ENCODE data around the gene ZMIZ1. TPM values are rescaled to one million over a fixed set of nuclear protein-coding genes. Genes with fewer than 3 reads are reported as not detected.

Gene ZMIZ1
- total RNA-seq, 1 donor from 2014 or later, result 67.6 TPM

DNA sequence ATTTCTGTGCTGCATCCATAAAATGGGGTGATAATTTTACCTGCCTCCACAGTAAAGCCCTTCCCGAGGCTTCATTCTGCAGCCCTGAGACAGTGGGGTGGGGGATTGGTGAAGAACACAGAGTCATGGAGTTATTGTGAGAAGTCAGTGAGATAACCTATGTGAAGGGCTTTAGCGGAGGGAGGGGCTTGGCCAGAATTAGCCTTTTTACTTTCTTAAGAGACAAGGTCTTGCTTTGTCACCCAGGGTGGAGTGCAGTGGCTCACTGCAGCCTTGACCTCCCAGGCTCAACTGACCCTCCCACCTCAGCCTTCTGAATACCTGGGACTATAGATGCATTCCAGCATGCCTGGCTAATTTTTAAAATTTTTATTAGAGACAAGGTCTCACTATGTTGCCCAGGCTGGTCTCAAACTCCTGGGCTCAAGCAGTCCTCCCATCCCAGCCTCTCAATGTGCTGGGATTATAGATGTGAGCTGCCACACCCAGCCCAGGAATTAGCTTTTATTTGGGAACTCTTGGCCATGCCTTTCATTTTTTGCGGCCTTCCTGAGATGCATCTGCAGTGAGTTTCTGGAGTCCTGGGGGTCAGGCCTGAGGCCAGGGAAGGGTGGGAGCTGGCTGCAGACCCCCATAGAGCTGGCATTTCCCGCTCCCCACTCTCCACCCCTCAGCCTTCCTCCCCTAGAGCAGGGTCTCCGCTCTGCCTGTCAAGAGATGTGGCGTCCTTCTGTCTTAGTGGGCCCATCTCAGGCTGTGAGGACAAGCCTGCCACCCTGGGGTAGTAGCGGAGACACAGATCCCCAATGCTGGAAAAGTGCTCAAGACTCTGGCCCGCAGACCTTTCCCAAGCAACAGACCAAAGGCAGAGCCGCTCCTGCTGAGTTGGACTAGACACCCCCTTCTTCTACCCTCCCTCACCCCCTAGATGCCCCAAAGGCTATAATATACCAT lies 77.0 kb downstream of the ZMIZ1 start:
- Mint-ChIP-seq H3K4me1 (ENCODE audit: low read depth) (peaks cover 56% of the 10 kb centered on the region), H3K27me3 (ENCODE audit: insufficient read depth) (peaks cover 2% of the 10 kb centered on the region), H3K36me3 (ENCODE audit: low read depth) (peaks cover 1% of the 10 kb centered on the region), H3K4me3 (no peak overlapping the region), H3K9me3 (no peaks in the 10 kb centered on the region), H3K27ac (peak overlapping the region; percentile 67)
- no peak for DNase-seq (ENCODE audit: low spot score)
- intact Hi-C loops (cut with micrococcal nuclease), result no loop called here

DNA sequence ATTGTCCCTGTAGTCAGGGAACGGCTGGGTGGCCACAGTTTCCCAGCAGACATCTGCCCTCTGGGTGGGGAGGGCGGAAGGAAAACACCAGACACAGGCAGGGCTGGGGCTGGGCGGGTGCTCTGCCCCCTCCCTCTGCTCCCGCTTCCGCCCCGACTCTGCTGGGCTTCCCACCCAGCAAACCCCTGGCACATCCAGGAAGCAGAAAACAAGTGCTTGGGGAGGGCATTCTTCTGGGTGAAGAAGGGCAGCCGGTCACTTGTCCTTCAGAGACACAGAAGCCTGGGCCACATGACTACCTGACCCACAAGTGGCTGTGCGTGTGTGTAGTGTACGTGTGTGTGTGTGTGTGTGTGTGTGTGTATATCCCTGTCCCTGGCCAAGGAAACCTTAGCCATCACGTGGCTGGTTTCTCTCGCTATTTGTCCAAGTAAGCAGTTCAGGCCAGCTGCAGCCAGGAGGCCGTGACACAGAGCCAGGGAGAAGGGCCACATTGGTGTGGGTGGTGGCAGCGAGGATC lies 77.9 kb downstream of the ZMIZ1 start:
- Mint-ChIP-seq H3K4me1 (ENCODE audit: low read depth) (peaks cover 56% of the 10 kb centered on the region), H3K4me3 (no peak overlapping the region), H3K27ac (peak overlapping the region; percentile 67), H3K36me3 (ENCODE audit: low read depth) (peaks cover 1% of the 10 kb centered on the region), H3K27me3 (ENCODE audit: insufficient read depth) (peaks cover 2% of the 10 kb centered on the region), H3K9me3 (no peaks in the 10 kb centered on the region)
- no peak for DNase-seq (ENCODE audit: low spot score)
- intact Hi-C loops (cut with micrococcal nuclease), result no loop called here

GRCh38 chr10:79147306-79147705 lies 78.5 kb downstream of the ZMIZ1 start:
- peaks cover 56% of the 10 kb centered on the region for H3K4me1 Mint-ChIP-seq (ENCODE audit: low read depth)
- no peak for DNase-seq (ENCODE audit: low spot score)
- no peak overlapping the region for H3K27ac Mint-ChIP-seq
- H3K9me3 Mint-ChIP-seq, result no peaks in the 10 kb centered on the region
- H3K27me3 Mint-ChIP-seq (ENCODE audit: insufficient read depth), result peaks cover 2% of the 10 kb centered on the region
- intact Hi-C loops (cut with micrococcal nuclease), result no loop called here
- no peak overlapping the region for H3K4me3 Mint-ChIP-seq
- peaks cover 1% of the 10 kb centered on the region for H3K36me3 Mint-ChIP-seq (ENCODE audit: low read depth)

- intact Hi-C loops (cut with micrococcal nuclease), result no loop called here
- Mint-ChIP-seq H3K9me3 (no peaks in the 10 kb centered on the region), H3K36me3 (ENCODE audit: low read depth) (peaks cover 1% of the 10 kb centered on the region), H3K27ac (peak overlapping the region; percentile 6), H3K4me1 (ENCODE audit: low read depth) (peaks cover 56% of the 10 kb centered on the region), H3K27me3 (ENCODE audit: insufficient read depth) (peaks cover 2% of the 10 kb centered on the region), H3K4me3 (no peak overlapping the region)
- DNase-seq (ENCODE audit: low spot score), result no peak
Measured at GRCh38 chr10:79147796-79148451, 79.2 kb downstream of the ZMIZ1 start.

DNA sequence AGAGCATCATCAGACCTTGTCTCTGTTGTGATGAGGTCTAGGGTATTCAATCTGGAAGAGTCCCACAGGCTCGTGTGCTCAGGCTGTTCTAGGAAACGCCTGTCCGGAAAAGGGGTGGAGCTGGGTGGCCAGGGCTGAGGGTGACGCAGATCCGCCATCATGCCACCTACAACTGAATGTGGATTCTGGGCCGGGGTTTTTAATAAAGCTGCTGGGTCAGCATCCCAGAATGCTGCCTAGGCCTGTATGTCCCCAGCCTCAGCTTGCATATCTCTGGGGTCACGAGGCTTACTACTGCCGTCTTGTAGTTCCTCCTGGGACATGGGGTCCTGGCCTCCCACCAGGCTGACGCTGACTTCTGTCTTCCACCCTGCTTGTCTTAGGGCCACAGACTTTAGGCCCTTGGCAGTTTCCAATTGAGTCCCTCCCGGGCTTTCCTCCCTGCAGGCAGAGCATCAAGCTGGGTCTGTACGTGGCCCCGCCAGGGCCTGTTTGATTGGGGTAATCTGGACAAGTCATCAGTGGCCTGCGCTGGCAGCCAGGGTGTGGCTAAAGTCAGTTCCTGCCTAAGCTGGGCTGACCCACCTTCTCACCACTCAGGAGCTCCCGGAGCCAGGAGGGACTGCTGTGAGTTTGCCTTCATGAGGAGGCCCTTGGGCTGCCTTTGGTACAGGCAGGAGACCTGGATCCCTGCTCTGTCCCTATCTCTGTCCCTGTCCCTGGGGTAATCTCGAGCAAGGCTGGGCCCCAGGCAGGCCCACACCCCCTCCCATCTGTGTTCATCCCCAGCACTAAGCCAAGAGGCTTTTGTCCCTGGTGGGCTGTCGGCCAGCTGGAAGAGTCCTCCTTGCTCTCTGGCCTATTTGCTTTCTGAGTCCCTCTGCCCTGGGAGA lies 79.9 kb downstream of the ZMIZ1 start:
- no peaks in the 10 kb centered on the region for H3K27me3 Mint-ChIP-seq (ENCODE audit: insufficient read depth)
- intact Hi-C loops (cut with micrococcal nuclease), result no loop called here
- no peak overlapping the region for H3K4me3 Mint-ChIP-seq
- H3K4me1 Mint-ChIP-seq (ENCODE audit: low read depth), result peaks cover 56% of the 10 kb centered on the region
- H3K27ac Mint-ChIP-seq, result no peak overlapping the region
- no peak for DNase-seq (ENCODE audit: low spot score)
- H3K36me3 Mint-ChIP-seq (ENCODE audit: low read depth), result peaks cover 1% of the 10 kb centered on the region
- no peaks in the 10 kb centered on the region for H3K9me3 Mint-ChIP-seq

DNA sequence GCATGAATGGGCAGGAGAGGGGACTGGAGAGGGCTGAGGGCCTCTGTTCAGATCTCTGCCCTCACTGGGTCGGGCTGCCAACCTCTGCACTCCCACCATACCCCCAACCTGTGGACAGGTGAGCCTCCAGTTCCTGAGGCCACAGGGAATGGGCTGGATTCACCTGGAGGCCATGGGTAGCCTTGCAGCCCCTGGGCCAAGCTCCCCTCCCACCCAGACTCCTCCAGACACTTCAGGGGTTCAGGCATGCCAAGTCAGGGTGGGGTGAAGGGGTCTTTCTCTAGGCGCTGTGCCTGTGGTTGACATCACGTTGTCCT lies 80.5 kb downstream of the ZMIZ1 start:
- Mint-ChIP-seq H3K36me3 (ENCODE audit: low read depth) (peaks cover 1% of the 10 kb centered on the region), H3K9me3 (no peaks in the 10 kb centered on the region), H3K4me1 (ENCODE audit: low read depth) (peaks cover 54% of the 10 kb centered on the region), H3K27ac (no peak overlapping the region), H3K4me3 (no peak overlapping the region), H3K27me3 (ENCODE audit: insufficient read depth) (no peaks in the 10 kb centered on the region)
- intact Hi-C loops (cut with micrococcal nuclease), result no loop called here
- no peak for DNase-seq (ENCODE audit: low spot score)

DNA sequence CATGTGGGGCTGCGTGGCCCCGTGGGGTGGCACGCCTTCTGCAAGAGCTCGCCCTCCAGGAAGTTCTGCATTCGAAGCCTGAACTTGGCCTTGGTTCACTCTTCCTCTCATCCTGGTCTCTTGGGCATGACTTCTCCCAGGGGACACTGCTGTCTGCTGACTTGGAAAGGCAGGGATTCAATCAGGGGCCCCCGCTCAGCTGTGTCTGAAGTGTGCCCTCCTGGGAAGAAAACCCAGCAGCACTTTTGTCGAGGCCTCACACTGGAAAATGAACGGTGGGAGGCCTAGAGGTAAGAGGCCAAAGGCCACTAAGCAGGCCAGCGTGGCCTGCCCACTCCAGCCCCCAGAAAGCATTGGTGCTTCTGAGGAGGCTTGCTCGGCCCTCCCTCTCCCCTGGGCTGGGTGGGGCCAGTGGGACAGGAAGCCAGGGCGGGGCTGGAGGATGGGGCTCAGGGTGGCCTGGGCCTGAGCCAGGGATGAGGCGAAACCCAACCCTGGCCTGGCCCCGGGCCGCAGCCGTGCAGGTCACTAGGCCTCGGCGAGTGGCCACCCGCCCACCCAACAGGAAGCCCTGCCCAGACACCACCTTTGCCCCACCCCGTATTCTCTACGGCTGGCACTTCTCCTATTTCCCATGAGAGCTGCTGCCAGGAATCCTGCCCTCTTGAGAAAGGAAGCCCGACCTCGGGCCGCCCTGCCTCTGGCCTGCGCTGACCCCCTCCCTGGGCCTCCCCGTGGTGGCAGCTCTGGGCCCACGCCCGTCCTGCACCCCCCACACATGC lies 81.1 kb downstream of the ZMIZ1 start:
- intact Hi-C loops (cut with micrococcal nuclease), result no loop called here

DNA sequence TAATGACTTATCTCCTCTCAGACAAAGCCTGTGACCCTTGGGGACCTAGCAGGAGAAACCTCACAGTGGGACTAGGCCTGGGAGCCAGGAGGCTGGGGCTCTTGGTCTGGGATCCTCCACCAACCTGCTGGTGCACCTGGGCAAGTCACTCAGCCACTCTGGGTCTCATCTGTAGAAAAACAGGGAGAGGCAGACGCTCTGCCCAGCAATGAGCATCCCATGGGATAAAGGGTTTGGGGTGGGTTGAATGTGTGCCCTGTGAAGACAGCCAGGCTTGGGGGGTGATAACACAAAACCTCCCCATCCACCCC lies 81.6 kb downstream of the ZMIZ1 start:
- intact Hi-C loops (cut with micrococcal nuclease), result no loop called here
- Mint-ChIP-seq H3K4me3 (no peak overlapping the region), H3K4me1 (ENCODE audit: low read depth) (peaks cover 43% of the 10 kb centered on the region)

More for the DNA sequence above, 81.1 kb downstream of the ZMIZ1 start:
- peak; percentile 51 for DNase-seq (ENCODE audit: low spot score)
- no peaks in the 10 kb centered on the region for H3K9me3 Mint-ChIP-seq
- H3K4me3 Mint-ChIP-seq, result no peak overlapping the region
- peak overlapping the region; percentile 29 for H3K27ac Mint-ChIP-seq
- H3K4me1 Mint-ChIP-seq (ENCODE audit: low read depth), result peaks cover 48% of the 10 kb centered on the region
- no peaks in the 10 kb centered on the region for H3K27me3 Mint-ChIP-seq (ENCODE audit: insufficient read depth)
- peaks cover 1% of the 10 kb centered on the region for H3K36me3 Mint-ChIP-seq (ENCODE audit: low read depth)

DNA sequence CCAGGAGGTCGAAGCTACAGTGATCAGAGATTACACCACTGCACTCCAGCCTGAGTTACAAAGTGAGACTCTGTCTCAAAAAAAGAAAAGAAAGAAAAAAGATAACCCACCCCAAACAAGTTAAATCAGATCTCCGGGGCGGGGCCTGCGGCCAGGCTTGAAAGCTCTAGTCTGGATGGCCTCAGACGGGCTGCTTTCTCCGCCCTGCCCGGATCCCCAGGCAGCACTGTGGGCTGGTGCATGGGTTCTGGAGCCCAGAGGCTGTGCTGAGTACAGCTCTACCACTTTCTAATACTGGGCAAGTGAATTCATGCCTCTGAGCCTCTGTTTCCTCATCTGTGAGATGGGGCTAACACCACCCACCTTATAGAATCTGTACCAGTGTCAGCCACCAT lies 83.7 kb downstream of the ZMIZ1 start:
- H3K27ac Mint-ChIP-seq, result no peak overlapping the region
- peaks cover 1% of the 10 kb centered on the region for H3K36me3 Mint-ChIP-seq (ENCODE audit: low read depth)
- H3K4me3 Mint-ChIP-seq, result no peak overlapping the region
- peaks cover 1% of the 10 kb centered on the region for H3K27me3 Mint-ChIP-seq (ENCODE audit: insufficient read depth)
- no peaks in the 10 kb centered on the region for H3K9me3 Mint-ChIP-seq
- intact Hi-C loops (cut with micrococcal nuclease), result no loop called here
- peaks cover 25% of the 10 kb centered on the region for H3K4me1 Mint-ChIP-seq (ENCODE audit: low read depth)
- DNase-seq (ENCODE audit: low spot score), result no peak

More for the DNA sequence above, 81.6 kb downstream of the ZMIZ1 start:
- Mint-ChIP-seq H3K27me3 (ENCODE audit: insufficient read depth) (peaks cover 1% of the 10 kb centered on the region), H3K36me3 (ENCODE audit: low read depth) (peaks cover 1% of the 10 kb centered on the region), H3K9me3 (no peaks in the 10 kb centered on the region), H3K27ac (peak overlapping the region; percentile 55)
- DNase-seq (ENCODE audit: low spot score), result no peak

DNA sequence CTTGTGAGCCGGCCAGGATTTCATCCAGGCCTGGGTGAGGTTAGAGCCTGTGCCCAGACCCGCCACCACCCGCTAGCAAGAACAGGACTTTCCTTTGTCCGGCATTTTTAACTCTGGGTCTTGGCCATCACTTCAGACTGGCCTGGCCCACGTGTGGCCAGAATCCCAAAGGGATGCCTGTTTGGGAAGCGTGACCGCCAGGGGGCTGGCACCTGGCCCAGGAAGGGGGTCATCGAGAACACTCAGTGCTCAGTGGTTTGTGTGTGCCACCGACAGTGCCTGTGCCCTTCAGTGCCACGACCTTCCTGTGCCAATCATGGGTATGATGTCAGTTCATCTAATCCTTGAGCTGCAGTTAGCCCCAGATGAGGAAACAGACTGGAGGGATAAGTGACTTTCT lies 85.0 kb downstream of the ZMIZ1 start:
- intact Hi-C loops (cut with micrococcal nuclease), result no loop called here
- H3K36me3 Mint-ChIP-seq (ENCODE audit: low read depth), result peaks cover 1% of the 10 kb centered on the region
- peaks cover 16% of the 10 kb centered on the region for H3K4me1 Mint-ChIP-seq (ENCODE audit: low read depth)
- H3K4me3 Mint-ChIP-seq, result no peak overlapping the region
- no peaks in the 10 kb centered on the region for H3K9me3 Mint-ChIP-seq
- DNase-seq (ENCODE audit: low spot score), result no peak
- H3K27ac Mint-ChIP-seq, result no peak overlapping the region
- H3K27me3 Mint-ChIP-seq (ENCODE audit: insufficient read depth), result peaks cover 1% of the 10 kb centered on the region

GRCh38 chr10:79155301-79156081 lies 86.7 kb downstream of the ZMIZ1 start:
- no peaks in the 10 kb centered on the region for H3K9me3 Mint-ChIP-seq
- H3K27me3 Mint-ChIP-seq (ENCODE audit: insufficient read depth), result peaks cover 1% of the 10 kb centered on the region
- no peak overlapping the region for H3K4me3 Mint-ChIP-seq
- H3K36me3 Mint-ChIP-seq (ENCODE audit: low read depth), result no peaks in the 10 kb centered on the region
- H3K4me1 Mint-ChIP-seq (ENCODE audit: low read depth), result peaks cover under 1% of the 10 kb centered on the region
- DNase-seq (ENCODE audit: low spot score), result no peak
- H3K27ac Mint-ChIP-seq, result no peak overlapping the region
- intact Hi-C loops (cut with micrococcal nuclease), result no loop called here
